Suppressor macrophage treated with lipopolysaccharide for 4 hours (primary cell): ENCODE results near the gene THSD4.
"Not testable (repeated sequence)": the region's sequence is repeated elsewhere in the genome, so short reads cannot be mapped to it uniquely, and the experiment has no call there.

ENCODE experiments used
- DNase-seq: peaks from one replicate; pipeline ENCODE4 v3.0.0-alpha.2; 2020

The THSD4 gene

DNA sequence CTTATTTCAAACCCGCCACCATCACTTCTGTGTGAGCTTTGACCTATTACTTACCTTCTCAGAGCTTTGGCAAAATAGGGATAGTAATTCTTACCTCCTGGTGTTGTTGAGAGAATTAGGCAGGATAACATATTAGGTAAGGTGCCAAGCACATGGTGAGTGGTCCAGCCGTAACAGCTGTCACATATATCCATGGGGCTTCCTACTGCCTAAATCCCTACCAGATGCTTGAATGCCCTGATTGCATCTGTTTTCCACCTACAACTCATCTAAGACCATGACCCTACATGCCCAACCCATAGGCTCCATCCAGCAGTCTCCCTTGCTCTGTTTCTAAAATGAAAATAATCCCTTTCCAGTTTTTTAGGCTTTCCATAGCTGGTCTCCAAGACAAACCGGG is 532.8 kb downstream of the THSD4 start:
- no peak for DNase-seq

DNA sequence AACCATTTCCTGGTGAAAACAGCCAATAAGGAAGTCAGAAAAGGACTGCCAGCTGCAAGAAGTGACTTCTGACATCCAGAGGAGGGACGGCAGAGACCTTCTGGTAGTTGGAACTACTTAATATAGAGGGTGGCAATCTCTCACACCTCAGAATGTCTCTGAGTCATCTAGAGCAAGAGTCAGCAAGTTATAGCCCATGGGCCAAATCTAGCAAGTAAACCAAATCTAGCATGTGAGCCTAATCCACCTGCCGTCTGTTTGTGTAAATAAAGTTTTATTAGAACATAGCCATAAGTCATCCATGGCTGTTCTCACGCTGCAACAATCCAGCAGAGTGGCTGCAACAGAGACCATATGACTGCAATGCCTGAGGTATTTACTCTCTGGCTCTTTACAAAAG is 534.6 kb downstream of the THSD4 start:
- no peak for DNase-seq

DNA sequence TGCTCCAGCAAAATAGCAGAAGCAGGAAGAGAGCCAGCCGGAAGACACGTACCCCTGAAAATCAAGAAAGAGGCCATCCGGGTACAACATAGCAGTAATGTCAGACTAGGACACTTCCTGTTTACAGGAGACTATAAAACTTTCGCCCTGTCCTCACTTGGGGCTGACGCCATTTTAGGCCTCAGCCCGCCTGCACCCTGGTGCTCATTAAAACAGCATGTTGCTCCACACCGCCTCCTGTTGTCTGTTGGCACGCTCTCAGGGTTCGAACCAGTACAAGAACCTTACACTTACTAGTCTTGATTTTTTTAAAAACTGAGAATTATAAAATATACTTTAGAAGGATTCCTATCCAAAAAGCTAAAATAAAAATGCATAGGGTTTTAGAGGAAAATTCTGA is 535.3 kb downstream of the THSD4 start:
- no peak for DNase-seq

DNA sequence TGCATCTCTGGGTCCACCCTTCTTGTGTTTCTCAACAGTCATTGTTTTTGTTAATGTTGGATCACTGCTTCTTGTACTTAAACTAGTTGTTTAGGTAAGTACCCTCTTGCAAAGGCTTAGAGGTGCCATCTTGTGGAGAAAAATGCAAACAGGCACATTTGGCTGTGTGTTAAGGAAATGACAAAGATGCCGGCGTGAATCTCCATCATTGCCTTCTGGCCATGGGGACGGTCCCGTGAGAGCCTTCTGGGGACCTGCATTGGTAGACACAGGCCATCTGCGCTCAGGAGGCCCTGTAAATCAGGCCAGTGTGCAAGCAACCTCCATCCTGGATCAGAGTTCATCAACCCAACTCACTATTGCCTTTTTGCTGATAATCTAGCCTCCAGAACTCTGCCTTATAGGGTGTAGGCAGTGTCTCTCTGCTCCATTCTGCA is 536.5 kb downstream of the THSD4 start:
- DNase-seq, result peak; percentile 3

DNA sequence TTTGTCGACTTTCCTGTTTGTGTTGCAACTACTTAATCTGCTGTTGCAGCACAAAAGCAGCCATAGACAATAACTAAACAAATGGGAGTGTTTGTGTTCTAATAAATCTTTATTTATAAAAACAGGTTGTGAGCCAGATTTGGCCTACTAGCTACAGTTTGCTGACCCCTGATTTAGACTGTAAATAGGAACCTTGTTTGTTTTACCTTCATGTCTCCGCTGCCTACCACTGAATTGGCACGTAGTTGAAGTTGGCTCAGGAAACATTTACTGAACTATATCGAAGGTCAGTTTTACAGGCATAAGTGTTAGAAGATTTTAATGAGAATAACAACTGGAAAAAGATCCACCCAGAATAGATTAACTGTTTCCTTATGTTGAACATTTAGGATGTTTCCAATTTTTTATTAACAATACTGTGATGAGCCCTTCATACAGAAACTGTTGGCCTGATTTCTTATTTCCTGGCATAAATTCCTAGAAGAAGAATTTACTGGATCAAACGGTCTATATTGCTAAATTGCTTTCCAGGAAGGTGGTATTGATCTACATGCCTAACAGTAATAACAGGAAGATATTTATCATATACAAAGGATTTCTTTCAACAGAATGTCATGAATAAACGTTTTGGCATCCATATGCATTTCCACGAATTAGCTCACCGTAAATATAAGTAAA is 538.9 kb downstream of the THSD4 start:
- no peak for DNase-seq

DNA sequence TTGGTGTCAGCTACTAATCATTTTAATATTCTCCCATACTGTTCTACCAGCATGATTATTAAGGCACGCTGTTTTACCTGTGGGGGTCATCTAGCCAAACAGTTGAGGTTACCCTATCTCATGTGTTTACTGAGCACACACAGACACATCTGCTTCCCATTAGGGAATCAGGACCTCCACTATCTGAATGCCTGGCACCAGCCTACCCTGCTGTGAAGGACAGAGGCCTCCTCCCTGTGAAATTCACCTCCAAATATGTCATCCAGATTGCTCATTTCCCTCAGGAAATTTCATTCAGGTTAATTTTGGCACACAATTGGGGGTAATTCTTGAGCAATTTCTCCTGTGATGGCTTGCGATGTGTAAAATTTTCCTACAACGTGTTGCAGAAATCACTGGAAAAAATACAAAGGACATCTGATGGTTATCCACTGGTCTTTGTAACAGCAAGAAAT is 539.5 kb downstream of the THSD4 start:
- DNase-seq, result no peak

DNA sequence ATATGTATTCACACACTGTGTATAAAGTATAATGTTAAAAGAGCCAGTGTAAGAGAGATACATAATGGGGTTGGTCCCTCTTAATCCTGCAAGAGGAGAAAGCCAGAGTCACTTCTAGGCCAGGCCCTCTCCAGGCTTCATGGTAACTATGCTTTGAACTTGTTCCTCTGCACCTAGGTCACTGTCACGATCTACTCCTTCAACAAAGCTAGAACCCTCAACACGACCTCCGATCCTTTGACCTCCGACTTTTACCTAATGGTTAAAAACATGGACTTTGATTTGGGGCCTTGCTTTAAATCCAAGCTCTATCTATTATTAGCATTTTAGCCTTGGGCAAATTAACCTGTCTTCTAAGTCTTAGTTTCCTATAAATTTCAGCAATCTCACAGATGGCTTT is 541.2 kb downstream of the THSD4 start:
- DNase-seq, result no peak

DNA sequence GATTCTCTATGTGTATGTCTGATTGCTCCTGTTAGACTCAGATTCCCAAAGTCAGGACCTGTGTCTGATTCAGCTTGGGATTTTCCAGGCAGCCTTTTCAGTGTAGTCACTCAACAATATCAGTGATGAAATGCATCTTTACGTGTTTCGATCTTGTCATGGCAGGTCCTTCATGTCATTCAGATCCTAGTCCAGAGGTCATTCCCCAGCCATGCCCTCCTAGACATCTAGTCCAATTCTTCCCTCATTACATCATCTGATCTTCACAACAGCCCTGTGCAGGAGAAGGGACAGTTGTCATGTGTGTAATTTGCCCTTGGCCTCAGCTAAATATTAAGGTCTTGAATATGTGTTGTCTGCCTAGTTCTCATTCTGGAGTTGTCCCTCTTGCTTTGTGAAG is 541.9 kb downstream of the THSD4 start:
- DNase-seq, result no peak

DNA sequence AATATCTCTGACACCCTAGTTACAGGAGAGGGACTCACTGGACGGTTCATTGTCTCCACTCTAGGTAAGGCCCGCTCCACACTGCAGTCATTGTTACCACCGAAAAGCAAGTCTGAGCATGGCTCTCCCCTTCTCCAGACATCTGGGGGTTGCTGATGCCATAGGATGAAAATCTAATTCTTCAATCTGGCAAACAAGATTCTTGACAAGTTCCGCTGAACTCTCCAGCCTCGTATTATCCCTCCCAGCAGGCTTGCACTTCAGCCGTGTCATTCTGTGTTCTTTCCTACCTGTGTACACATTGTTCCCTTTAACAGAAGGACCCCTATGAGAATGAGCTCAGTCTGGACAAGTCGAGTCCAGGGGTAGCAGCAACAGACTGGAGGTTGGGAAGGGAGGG is 542.8 kb downstream of the THSD4 start:
- no peak for DNase-seq

DNA sequence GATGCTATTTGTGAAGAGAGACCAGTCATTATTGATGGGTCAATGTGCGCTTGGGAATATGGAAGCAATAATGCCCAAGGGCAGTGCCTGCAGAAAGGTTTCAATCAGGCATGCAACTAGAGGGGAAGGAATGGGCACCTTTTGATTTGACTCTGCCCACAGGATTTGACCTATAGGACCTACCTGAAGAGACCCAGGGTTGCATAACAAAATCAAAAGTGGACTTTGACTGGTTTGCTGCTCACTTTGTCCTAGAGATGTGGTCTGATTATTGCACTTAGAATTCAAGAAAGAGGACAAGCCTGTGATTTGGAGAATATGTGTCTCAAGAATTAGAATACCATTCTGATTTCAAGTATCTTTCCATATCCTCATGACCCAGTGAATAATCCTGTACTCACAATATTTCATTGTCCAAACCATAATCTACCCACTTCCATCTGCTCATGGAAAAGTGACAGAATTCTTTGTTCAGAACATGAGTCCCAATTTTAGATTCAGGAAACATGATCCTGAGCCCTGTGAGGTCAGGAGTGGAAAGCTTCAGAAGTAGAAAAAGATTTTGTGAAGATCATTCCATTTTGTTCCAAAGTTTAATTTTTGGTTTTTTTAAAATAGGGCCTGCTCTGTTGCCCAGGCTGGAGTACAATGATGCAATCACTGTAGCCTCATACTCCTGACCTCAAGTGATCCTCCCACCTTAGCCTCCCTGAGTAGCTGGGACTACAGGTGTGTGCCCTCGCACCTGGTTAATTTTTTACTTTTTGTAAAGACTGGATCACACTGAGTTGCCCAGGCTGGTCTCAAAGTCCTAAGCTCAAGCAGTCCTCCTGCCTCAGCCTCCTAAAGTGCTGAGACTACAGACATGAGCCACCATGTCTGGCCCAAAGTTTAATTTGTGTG is 543.8 kb downstream of the THSD4 start:
- DNase-seq, result no peak

DNA sequence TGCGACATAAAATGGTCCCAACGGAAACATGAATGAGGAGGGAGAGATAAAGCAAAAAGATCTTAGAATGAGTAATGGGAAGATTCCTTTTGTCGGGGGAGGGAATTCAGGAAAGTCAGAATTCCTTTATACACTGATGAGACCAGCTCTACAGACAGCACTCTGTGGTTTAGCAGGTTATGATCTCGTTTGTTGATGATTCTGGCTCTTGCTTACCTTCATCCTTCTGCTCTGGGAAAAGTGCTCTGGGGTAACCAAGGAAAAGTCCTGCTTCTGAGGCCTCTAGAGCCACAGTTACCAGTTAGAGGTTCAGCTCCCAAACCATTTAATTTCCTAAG is 544.4 kb downstream of the THSD4 start:
- DNase-seq, result no peak

DNA sequence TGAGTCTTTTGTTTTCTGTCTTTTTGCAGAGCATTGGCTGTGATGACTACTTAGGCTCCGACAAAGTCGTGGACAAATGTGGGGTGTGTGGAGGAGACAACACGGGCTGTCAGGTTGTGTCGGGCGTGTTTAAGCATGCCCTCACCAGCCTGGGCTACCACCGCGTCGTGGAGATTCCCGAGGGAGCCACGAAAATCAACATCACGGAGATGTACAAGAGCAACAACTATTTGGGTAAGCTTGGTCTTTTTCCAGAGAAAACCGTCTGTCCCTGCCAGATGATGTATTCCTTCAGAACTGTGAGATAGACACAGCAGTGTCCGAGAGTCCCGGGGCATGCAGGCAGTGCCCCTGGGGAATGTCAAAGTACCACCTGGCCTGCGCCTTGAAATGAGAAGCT is 545.2 kb downstream of the THSD4 start:
- no peak for DNase-seq

DNA sequence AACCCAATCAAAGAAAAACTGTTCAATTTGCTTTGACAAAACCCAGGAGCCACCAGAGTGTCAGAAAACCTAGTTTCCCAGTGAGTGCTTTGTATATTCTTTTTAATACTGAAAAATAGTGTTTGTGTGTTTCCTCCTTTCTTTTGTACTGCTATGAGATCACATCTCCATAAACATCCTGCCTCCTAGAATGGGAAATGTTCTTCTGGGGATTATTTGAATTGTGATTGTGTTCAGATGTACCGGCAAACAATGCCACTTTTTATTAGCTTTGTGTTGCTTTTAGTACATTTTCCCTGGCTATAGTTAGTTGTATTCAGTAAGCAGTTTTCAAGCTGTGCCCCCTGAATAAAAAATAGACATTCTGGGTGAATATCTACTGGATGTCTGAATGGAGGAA is 547.0 kb downstream of the THSD4 start:
- DNase-seq, result no peak

DNA sequence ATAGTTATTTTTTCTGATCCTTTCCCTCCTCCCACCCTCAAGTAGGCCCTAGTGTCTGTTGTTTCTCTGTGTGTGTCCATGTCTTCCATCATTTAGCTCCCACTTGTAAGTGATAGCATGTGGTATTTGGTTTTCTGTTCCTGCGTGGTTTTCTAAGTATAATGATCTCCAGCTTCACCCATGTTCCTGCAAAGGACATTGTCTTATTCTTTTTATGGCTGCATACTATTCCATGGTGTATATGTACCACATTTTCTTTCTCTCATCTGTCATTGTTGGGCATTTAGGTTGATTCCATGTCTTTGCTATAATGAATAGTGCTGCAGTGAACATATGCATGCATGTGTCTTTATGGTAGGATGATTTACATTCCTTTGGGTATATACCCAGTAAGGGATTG is 549.4 kb downstream of the THSD4 start:
- DNase-seq, result no peak

DNA sequence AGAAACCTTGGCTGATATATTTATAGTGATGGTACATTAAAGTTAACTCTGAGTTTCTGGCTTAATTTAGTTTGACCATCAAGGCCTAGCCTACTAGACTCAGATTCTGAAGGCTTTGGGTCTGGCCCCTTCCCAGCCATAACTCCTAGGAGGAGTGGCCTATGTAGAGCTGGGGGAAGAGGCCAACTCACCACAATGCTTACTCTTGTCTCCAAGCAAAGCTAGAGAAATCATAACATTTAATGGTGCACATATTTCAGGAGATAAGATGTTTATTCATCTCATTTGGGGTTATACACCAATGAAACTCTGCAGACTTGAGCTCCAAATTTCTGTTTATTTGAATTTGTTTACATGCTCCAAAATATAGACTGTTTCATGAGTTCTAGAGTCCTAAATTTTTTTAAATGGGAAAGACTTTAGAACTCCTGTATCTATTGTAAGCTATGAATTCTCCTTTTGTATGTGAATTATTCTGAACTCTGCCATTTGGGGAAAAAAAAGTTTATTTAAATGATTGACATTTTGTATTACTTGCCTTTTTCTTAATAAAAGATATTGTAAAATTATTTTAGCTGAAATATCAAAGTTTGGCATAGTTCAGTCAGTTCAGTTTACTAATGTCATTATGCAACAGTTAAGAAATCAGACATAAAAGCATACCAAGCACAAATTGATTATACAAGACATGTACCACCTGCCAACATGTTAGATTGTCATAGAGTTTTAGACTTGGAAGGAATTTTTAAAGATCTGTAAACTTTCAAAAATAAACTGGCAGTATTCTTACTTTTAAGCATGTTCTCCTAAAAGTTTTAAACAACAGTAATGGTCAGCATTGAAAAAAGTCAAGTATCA is 551.7 kb downstream of the THSD4 start:
- no peak for DNase-seq

DNA sequence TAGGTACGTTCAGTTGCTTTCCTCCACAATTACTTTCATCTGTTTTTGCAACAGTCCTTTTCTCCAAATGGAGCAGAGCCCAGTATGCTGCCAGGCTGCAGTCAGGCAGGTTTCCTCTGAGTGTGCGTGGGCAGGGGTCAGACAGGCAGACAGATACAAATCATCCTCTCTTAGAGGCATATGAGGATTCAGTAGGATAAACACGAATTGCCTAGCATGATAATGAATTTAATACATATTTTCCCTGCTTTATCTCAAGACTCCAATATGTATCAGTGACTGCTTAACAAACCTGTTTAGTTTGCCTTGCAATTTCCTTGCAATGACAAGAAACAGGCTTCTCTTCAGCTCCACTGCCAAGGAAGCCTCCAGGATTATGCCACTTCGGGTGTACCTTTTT is 554.4 kb downstream of the THSD4 start:
- DNase-seq, result no peak

DNA sequence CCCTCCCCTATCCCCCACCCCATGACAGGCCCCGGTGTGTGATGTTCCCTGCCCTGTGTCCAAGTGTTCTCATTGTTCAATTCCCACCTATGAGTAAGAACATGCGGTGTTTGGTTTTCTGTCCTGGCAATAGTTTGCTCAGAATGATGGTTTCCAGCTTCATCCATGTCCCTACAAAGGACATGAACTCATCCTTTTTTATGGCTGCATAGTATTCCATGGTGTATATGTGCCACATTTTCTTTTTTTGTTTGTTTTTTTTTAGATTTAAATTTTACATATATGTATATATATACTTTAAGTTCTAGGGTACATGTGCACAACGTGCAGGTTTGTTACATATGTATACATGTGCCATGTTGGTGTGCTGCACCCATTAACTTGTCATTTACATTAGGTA is 555.0 kb downstream of the THSD4 start:
- not testable (repeated sequence) for DNase-seq

DNA sequence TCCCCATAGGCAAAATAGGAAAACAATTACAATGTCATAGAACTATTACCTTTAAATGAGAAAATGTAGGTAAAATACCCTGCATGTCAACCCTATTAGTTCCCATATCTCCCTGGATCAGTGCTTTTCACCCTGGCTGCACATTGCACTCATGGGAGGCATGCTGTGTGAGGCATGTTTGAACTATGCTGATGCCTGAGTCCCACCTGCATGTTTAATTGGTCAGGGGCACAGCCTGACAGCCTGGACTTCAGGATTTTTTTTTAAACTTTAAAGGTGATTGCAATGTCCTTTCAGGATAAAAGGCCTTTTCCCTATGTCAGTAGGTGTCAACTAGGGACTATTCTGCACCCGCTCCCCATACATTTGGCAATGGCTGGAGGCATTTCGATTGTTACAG is 559.1 kb downstream of the THSD4 start:
- no peak for DNase-seq

DNA sequence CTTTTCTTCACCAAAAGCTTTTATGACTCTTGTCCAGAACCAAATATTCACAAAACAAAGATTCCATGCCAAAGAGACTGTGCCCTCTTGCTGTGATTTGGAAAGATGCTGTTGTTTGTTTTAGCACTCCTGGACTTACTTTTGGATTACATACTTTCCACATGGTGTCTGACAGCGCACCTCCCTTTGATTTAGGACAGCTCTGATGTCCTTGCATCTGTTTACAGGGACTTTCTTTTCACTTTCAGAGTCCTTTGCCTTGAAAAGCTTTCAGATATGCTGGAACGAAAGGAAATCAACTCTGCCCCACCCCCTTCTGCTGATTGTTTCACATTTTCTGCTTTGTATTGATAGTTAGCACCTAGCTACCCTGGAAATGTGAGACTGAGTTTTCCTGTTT is 562.1 kb downstream of the THSD4 start:
- DNase-seq, result no peak

DNA sequence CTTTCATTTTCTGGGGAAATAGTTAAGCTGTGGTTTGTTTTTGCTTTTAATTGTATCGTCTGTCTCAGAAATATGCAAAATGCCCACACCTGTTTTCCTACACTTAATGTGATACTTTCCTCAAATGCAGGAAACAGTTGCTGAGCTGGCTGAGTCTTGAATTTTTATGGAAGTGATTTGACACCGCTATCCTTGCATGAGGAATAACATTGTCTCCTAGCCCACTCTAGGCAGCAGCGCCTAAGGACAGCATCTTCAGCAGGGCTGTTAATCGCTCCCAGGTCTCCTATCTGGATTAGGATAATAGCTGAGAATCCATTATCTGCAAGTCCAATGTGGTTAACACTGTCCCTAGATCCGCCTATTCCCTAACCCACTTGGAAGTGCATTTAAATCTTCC is 562.5 kb downstream of the THSD4 start:
- DNase-seq, result no peak

DNA sequence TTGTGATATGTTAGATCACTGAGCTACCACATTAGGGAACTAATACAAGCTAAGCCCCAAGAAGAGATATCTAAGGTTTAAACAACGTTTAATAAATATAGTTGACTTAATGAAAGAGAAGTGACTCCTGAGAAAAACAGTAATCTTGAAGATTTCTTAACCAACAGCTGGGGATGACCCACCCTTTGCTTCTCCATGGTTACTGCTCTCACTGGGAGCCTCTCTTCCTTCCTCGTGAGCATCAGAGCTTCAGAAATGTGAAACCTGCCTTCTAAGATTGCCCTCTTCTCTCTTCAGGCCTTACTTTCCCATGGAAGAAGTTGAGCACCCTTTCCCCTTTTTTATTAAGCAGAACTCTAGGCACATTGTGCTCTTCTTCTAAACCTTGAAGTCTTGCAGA is 562.9 kb downstream of the THSD4 start:
- DNase-seq, result no peak

DNA sequence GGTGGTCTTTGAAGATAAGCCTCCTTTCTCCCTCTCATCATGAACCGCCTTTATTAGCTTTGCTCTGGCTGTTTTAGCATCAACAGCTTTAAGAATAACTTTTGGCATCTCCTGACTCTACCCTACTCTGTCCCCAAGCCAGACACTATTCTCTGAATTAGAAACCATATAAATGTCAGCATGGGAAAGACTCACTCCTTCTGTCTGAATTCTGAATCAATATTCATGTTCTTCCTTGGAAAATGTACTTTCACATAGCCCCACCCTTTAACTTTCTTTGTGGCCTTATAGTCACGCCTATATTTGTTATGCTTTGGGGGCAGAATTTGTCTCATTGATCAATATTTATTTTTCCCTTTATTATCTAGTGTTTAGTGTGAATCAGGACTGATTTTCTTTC is 563.3 kb downstream of the THSD4 start:
- DNase-seq, result no peak

DNA sequence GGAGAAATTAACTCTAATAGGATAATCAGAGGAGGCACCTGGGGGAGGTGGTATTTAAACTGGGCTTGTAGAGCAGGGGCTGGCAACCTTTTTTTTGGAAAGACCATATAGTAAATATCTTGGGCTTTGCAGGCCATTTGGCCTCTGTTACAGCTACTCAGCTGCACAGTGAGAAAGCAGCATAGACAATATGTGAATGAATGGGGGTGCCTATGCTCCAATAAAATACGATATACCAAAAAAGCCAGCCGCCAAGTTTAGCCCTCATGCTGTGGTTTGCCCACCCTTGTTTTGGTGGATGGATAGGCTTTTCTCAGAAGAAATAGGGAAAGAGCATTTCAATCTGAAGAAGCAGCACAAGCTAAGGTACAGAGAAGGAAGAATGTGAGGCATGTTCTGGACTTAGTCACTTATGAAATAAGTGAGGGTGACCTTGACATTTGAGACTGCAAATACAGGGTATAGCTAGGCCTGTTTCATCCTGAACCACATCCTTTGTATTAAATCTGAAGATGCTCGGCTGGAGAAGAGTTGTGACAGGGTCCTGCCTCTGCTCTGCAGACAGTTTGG is 564.0 kb downstream of the THSD4 start:
- no peak for DNase-seq
